C4-2B (cell line): ENCODE results near the gene NAALADL1.

ENCODE experiments used
- CTCF ChIP-seq: fragments of 450-650 bp; conservative IDR thresholded peaks from 2 replicates; pipeline ENCODE4 v1.5.1; 2017; ENCODE audit warnings: mild to moderate bottlenecking
- ZFX ChIP-seq: fragments of 450-650 bp; IDR thresholded peaks from 2 replicates; pipeline ENCODE4 v1.6.1; 2017

DNA sequence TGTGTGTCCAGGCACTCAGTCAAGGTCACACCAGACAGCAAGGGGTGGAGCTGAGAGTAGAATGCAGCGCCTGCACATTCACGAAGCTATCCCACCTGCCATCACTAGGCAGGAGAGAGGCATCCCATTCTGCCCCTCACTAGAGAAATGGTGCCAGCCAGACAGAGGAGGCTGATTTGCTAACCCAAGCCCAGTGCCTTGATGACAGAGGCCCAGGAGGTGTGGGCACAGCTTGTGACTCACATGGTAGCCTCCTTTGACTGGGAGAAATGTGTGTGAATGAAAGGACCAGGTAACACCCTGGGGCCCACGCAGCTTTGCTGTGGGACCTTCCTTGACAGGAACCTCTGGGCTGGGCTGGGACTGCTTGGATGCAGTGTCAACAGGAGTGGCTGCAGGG, 5.2 kb upstream of the NAALADL1 start:
- TF ChIP-seq CTCF = no peak
- no peak for TF ChIP-seq ZFX
